Diencephalon (tissue), 1 donor: Measurements from ENCODE around the gene UNC5B. TPM values are rescaled to one million over a fixed set of nuclear protein-coding genes. Genes with fewer than 3 reads are reported as not detected.

Source experiments
- total RNA-seq: library from RNA; depleted of rRNA; stranded (reverse); fragments of >200 nt; gene quantifications from one replicate; pipeline ENCODE4 v1.2.3, GENCODE V29; 2014

UNC5B gene
- 7.4 TPM for total RNA-seq

GRCh38 chr10:71212318-71213126 lies at the start of gene UNC5B:
UNC5B (plus strand) TSS chr10:71212570; CDS start chr10:71212986, 416 bp downstream.

GRCh38 chr10:71319042-71319799 lies 106.9 kb downstream of the UNC5B start, which contains the start of gene SLC29A3:
SLC29A3 (plus strand) TSS chr10:71319259; CDS start chr10:71319310, 51 bp downstream.

Other genes with a start within 250 kb of the UNC5B start
- gene SLC29A3, start 106.7 kb downstream of the UNC5B start, total RNA-seq = 3.9 TPM
- 8.1 TPM for gene CDH23, start 184.3 kb downstream of the UNC5B start, total RNA-seq